ENCODE measurements around the gene HCFC2.

Gene HCFC2

DNA sequence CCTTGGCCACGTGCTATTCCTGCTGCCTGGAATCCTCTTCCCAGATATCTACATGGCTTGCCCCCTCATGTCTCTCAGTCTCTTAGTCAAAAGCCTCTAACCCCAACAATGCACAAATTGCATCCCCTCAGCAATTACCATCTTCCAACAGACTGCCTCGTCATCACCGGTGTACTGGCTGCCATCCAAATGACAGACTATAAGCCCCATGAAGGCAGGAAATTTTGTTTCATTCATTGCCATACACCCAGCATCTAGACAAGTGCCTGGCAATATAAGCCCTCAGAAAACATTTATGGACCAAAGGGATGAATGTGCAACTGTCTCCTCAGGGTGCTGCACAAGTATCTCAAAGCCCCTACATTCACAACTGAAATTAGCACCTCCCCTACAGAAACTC, 20.2 kb upstream of the HCFC2 start:
- H3K27ac ChIP-seq (ENCODE audit: low read depth, low read length) = no peak overlapping the region
- peaks cover 14% of the 10 kb centered on the region for H3K4me1 ChIP-seq (ENCODE audit: control insufficient read depth, insufficient read depth, low read length, unreplicated experiment)
- no peak overlapping the region for H3K4me3 ChIP-seq (ENCODE audit: low read depth, low read length)
- no peaks in the 10 kb centered on the region for H3K36me3 ChIP-seq (ENCODE audit: insufficient read depth, low read length)
- H3K27me3 ChIP-seq (ENCODE audit: insufficient read depth, low read length) = no peaks in the 10 kb centered on the region
- H2AFZ ChIP-seq (ENCODE audit: low read length, unreplicated experiment) = no peak overlapping the region
- peaks cover 10% of the 10 kb centered on the region for H3K79me2 ChIP-seq (ENCODE audit: control insufficient read depth, insufficient read depth, low read length, unreplicated experiment)

DNA sequence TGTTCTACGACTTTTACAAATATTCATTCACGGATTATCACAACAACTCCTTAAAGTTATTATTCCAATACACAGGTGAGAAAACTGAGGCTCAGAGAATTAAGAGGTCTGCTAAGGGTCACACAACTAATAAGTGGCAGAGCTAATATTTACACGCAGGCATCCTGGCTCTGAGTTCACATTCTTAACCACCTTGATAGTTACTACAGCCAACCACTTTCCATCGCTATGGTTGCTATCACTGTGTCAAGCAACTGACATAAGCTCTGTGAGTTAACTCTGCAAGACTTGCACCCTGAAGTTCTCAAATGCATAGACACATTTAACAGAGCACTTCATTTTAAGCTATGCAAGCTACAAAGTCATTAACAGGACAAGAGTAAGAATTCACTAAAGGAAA, 18.0 kb upstream of the HCFC2 start:
- H3K36me3 ChIP-seq (ENCODE audit: insufficient read depth, low read length) = no peaks in the 10 kb centered on the region
- no peak overlapping the region for H3K4me3 ChIP-seq (ENCODE audit: low read depth, low read length)
- H3K79me2 ChIP-seq (ENCODE audit: control insufficient read depth, insufficient read depth, low read length, unreplicated experiment) = peaks cover 10% of the 10 kb centered on the region
- no peaks in the 10 kb centered on the region for H3K27me3 ChIP-seq (ENCODE audit: insufficient read depth, low read length)
- no peak overlapping the region for H3K27ac ChIP-seq (ENCODE audit: low read depth, low read length)
- no peak overlapping the region for H2AFZ ChIP-seq (ENCODE audit: low read length, unreplicated experiment)
- H3K4me1 ChIP-seq (ENCODE audit: control insufficient read depth, insufficient read depth, low read length, unreplicated experiment) = peaks cover 18% of the 10 kb centered on the region

DNA sequence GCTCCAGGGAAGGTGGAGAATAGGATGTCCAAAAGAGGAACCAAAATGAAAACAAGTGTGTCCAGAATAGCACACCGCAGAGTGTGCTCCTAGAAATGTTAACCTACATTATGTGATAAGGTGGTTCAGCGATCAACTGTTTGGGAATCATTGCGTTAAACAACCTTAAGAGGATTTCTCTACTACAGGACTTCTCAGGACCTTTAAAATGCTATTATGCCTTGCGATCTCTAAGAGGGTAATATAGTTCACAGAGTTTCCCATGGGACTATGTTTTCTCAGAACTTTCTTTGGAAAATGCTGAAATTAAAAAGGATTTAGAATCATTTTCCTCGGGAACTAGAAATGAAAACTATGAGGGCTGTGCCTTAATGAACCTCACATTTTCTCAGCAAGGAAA, 16.2 kb upstream of the HCFC2 start:
- Histone ChIP-seq H3K4me1 (ENCODE audit: control insufficient read depth, insufficient read depth, low read length, unreplicated experiment) (peaks cover 18% of the 10 kb centered on the region), H2AFZ (ENCODE audit: low read length, unreplicated experiment) (peak overlapping the region; percentile 35), H3K4me3 (ENCODE audit: low read depth, low read length) (peak overlapping the region; percentile 79), H3K27ac (ENCODE audit: low read depth, low read length) (no peak overlapping the region), H3K27me3 (ENCODE audit: insufficient read depth, low read length) (no peaks in the 10 kb centered on the region), H3K79me2 (ENCODE audit: control insufficient read depth, insufficient read depth, low read length, unreplicated experiment) (peaks cover 10% of the 10 kb centered on the region), H3K36me3 (ENCODE audit: insufficient read depth, low read length) (no peaks in the 10 kb centered on the region)

DNA sequence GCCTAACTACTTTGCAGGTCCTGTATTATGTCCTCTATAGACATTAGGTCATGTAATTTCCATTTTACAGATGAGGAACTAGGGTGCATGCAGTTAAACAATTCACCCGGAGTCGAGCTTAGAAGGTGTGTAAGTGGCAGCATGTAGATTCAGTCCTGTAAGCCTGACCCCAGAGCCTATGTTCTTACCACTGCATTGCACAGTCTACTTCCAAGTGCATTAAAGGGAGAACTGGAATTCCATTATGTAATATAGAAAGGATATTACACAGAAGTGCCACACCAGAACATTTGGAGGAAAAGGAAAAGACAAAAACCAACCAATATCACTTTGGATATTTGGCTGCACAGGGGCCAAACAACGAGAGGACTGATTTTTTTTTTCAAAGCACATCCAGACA, 15.5 kb upstream of the HCFC2 start:
- Histone ChIP-seq H3K79me2 (ENCODE audit: control insufficient read depth, insufficient read depth, low read length, unreplicated experiment) (peaks cover 10% of the 10 kb centered on the region), H3K4me1 (ENCODE audit: control insufficient read depth, insufficient read depth, low read length, unreplicated experiment) (peaks cover 18% of the 10 kb centered on the region), H2AFZ (ENCODE audit: low read length, unreplicated experiment) (peak overlapping the region; percentile 35), H3K4me3 (ENCODE audit: low read depth, low read length) (peak overlapping the region; percentile 79), H3K36me3 (ENCODE audit: insufficient read depth, low read length) (no peaks in the 10 kb centered on the region), H3K27me3 (ENCODE audit: insufficient read depth, low read length) (no peaks in the 10 kb centered on the region), H3K27ac (ENCODE audit: low read depth, low read length) (peak overlapping the region; percentile 17; the same call in 1 of the 2 replicates)

DNA sequence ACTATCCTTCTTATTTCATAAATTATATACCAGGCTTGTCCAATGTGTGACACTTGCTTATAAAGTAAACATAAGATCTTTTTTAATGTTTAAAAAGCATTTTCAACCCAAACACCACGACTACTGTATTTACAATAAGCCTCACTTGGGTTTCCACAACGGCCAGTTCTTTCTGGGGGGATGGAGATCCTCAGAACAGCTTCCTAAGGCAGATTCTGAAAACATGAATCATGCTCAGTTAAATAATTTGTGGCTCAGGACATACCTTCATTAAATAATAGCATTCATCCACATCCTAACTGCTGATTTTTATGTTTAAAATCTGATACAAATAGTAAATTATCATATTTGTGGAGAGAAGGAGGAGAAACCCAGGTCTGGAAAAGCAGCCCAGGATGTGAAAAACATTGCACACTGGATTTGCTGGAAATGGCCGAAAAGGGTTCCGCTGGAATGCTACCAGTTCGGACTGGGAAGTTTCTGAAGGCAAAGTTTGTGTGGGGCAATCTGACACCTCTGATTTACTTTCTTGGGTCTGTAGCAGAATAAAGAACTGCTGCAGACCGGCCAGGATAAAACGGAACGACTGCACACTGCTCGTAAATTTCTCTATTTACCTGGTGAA, 14.9 kb upstream of the HCFC2 start:
- peaks cover 18% of the 10 kb centered on the region for H3K4me1 ChIP-seq (ENCODE audit: control insufficient read depth, insufficient read depth, low read length, unreplicated experiment)
- no peaks in the 10 kb centered on the region for H3K27me3 ChIP-seq (ENCODE audit: insufficient read depth, low read length)
- peaks cover 10% of the 10 kb centered on the region for H3K79me2 ChIP-seq (ENCODE audit: control insufficient read depth, insufficient read depth, low read length, unreplicated experiment)
- peak overlapping the region; percentile 35 for H2AFZ ChIP-seq (ENCODE audit: low read length, unreplicated experiment)
- H3K4me3 ChIP-seq (ENCODE audit: low read depth, low read length) = peak overlapping the region; percentile 79
- H3K36me3 ChIP-seq (ENCODE audit: insufficient read depth, low read length) = no peaks in the 10 kb centered on the region
- peak overlapping the region; percentile 17 for H3K27ac ChIP-seq (ENCODE audit: low read depth, low read length)

DNA sequence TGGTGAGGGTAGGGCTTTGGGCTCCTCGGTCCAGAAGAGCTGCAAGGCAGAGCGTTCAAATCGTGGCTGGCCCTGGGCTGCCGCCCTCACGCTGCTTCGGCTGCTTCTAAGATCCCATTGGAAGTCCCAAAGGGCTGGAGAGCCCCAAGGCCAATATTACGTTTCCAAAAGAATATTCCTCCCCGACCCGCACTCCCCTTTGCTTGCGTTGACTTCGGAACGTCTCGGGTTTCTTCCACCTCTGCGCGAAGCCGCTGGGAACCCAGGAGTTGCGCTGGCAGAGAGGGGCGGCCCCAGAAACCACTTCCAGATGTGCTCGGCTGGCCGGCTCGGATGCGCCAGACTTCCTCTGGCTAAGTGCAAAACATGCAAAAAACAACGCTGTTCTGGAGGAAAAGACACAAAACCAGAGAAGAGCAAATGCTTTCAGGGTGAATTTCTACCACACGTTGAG, 14.4 kb upstream of the HCFC2 start, which contains the start of gene GLT8D2:
Gene GLT8D2 (minus strand): TSS at position 285 of the 454 bp plus-strand sequence. CDS start 30,539 bp downstream, outside the sequence.
- Histone ChIP-seq H3K27me3 (ENCODE audit: insufficient read depth, low read length) (no peaks in the 10 kb centered on the region), H3K36me3 (ENCODE audit: insufficient read depth, low read length) (no peaks in the 10 kb centered on the region), H2AFZ (ENCODE audit: low read length, unreplicated experiment) (peak within 1 kb of the TSS; percentile 35), H3K79me2 (ENCODE audit: control insufficient read depth, insufficient read depth, low read length, unreplicated experiment) (peaks cover 10% of the 10 kb centered on the region), H3K4me1 (ENCODE audit: control insufficient read depth, insufficient read depth, low read length, unreplicated experiment) (peaks cover 18% of the 10 kb centered on the region), H3K27ac (ENCODE audit: low read depth, low read length) (peak within 1 kb of the TSS; percentile 17), H3K4me3 (ENCODE audit: low read depth, low read length) (peak within 1 kb of the TSS; percentile 79)

DNA sequence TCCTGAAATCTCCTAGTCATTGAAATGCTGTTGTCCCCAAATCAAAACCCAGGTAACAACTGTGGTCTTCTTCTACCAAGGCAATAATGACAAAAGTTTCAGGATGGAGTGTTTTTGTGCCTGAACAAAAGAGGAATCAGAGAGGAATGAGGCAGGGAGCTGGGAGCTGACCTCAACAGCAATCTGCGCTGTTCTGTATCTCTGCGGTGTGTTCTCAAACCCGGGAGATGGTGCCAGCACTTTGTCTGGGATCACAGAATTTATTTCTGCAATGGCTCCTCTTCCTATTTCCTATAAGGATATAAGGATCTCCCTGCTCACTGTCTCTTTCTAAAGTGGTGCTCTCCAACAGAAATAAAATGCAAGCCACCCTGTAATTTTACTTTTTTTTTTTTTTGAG, 13.9 kb upstream of the HCFC2 start:
- Histone ChIP-seq H3K27ac (ENCODE audit: low read depth, low read length) (peak overlapping the region; percentile 17), H3K4me1 (ENCODE audit: control insufficient read depth, insufficient read depth, low read length, unreplicated experiment) (peaks cover 18% of the 10 kb centered on the region), H3K36me3 (ENCODE audit: insufficient read depth, low read length) (no peaks in the 10 kb centered on the region), H3K27me3 (ENCODE audit: insufficient read depth, low read length) (no peaks in the 10 kb centered on the region), H3K79me2 (ENCODE audit: control insufficient read depth, insufficient read depth, low read length, unreplicated experiment) (peaks cover 10% of the 10 kb centered on the region), H3K4me3 (ENCODE audit: low read depth, low read length) (peak overlapping the region; percentile 79), H2AFZ (ENCODE audit: low read length, unreplicated experiment) (peak overlapping the region; percentile 35)

DNA sequence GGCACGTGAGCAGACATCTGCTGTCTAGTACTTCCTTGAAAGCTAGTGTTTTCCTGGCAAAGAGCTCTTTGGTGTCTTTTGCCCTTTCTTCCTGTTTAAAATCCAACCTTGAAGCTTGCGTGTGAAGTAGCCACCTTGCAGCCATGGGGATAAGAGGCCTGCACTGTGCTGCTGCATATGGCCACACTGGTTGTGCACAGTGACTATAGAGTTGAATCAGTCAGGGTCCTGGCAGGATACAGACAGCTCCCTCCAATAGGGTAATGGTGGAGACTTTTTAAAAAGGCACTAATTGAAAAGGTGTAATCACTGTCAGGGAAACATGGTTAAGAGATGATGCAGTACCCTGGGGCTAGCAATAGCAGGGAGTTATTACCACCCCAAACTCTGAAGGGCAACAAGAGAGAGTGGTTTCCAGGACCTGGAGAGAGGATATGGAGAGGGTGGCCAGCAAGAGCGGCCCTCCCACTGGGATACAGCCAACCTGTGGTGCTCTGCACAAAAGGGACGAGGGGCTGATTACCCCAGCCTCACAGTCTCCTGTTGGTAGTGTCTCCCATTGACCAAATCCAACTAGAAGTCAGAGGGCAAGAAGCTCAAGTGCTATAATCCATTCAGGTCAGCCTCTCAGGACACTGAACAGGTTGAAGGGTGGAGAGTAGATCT, 9.5 kb upstream of the HCFC2 start:
- Histone ChIP-seq H2AFZ (ENCODE audit: low read length, unreplicated experiment) (no peak overlapping the region), H3K4me3 (ENCODE audit: low read depth, low read length) (no peak overlapping the region), H3K79me2 (ENCODE audit: control insufficient read depth, insufficient read depth, low read length, unreplicated experiment) (no peaks in the 10 kb centered on the region), H3K27me3 (ENCODE audit: insufficient read depth, low read length) (no peaks in the 10 kb centered on the region), H3K4me1 (ENCODE audit: control insufficient read depth, insufficient read depth, low read length, unreplicated experiment) (peaks cover 3% of the 10 kb centered on the region), H3K36me3 (ENCODE audit: insufficient read depth, low read length) (no peaks in the 10 kb centered on the region), H3K27ac (ENCODE audit: low read depth, low read length) (no peak overlapping the region)

DNA sequence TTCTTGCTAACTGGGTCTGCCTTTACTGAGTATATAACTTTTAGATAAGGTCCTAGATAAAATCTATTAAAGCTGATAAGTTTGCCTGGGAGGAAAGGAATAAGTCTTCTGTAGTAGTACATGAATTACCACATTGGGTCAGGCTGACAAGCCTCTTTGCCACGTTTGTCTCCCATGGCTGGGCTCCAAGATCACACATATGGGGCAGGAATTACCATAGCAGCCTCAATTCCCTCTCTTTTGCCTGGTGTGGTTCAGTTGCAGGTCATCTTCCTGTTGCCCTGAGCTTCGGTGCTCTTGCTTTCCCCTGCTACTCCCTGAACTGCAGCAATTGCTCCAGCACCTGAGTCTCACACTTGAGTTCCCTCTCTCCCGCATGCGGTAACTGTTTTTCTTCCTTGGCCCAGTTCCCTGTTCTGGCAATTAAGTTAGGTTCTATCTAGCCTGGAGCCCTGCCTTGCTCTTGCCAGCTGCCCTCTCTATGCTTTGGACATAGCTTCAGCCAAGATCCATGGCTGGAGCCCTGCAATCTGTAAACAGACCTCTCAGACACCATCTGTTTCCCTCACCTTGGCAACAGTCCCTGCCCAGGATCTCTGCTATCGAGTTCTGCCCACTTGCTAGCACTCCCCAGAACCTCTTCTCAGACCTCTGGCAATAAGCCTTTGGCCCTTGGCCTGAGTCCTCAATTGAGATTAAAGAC, 8.5 kb upstream of the HCFC2 start:
- H3K36me3 ChIP-seq (ENCODE audit: insufficient read depth, low read length) = no peaks in the 10 kb centered on the region
- no peak overlapping the region for H2AFZ ChIP-seq (ENCODE audit: low read length, unreplicated experiment)
- H3K79me2 ChIP-seq (ENCODE audit: control insufficient read depth, insufficient read depth, low read length, unreplicated experiment) = no peaks in the 10 kb centered on the region
- H3K27me3 ChIP-seq (ENCODE audit: insufficient read depth, low read length) = no peaks in the 10 kb centered on the region
- peaks cover 2% of the 10 kb centered on the region for H3K4me1 ChIP-seq (ENCODE audit: control insufficient read depth, insufficient read depth, low read length, unreplicated experiment)
- no peak overlapping the region for H3K27ac ChIP-seq (ENCODE audit: low read depth, low read length)
- no peak overlapping the region for H3K4me3 ChIP-seq (ENCODE audit: low read depth, low read length)

DNA sequence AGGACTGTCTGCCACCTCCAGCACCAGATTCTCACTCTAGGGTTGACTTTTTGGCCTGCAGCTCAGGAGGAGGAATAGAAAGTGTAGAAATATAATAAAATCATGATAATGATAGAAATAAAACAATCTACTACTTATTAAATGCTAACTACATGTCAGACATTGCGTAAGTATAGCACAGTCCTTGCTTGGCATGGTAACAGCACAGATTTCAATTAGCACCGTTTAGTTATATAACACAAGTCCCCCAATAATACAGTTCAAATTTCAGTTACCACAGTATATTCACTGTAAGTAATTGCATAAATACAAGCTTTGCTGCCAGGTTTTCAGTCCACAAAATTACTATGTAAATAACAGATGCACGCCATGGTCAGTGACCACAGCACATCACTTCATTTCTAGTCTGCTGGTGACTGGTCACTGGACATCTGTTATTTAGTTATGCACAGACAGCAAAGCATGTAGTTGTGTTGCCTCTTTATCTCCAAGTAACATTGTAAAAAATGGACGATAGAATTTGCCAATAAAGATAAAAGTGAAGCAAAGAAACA, 7.8 kb upstream of the HCFC2 start:
- Histone ChIP-seq H3K27me3 (ENCODE audit: insufficient read depth, low read length) (no peaks in the 10 kb centered on the region), H2AFZ (ENCODE audit: low read length, unreplicated experiment) (no peak overlapping the region), H3K27ac (ENCODE audit: low read depth, low read length) (no peak overlapping the region), H3K36me3 (ENCODE audit: insufficient read depth, low read length) (no peaks in the 10 kb centered on the region), H3K79me2 (ENCODE audit: control insufficient read depth, insufficient read depth, low read length, unreplicated experiment) (no peaks in the 10 kb centered on the region), H3K4me3 (ENCODE audit: low read depth, low read length) (no peak overlapping the region), H3K4me1 (ENCODE audit: control insufficient read depth, insufficient read depth, low read length, unreplicated experiment) (peaks cover 5% of the 10 kb centered on the region)
